Measurements from ENCODE around the gene B3GLCT.

Gene B3GLCT

DNA sequence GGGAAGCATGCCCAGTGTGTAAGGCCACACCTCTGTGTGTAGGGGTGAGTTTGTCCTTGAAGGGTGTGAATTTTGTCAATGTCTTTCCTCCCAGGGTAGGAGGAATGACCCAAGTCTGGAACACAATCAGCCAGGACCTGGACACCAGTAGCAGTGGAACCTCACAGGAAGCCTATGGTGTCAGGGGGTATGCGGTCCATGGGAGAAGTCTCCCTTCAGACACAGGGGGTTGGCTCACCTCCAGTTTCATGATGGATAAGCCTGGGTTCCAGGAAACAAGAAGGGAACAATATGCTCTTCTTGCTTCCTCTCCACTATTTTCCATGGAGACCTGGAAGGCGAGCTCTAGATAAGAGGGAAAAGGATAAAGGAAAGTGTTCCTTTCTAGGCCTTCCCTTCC, 23.9 kb downstream of the B3GLCT start:
- no peak for DNase-seq
- ATAC-seq = no peak

DNA sequence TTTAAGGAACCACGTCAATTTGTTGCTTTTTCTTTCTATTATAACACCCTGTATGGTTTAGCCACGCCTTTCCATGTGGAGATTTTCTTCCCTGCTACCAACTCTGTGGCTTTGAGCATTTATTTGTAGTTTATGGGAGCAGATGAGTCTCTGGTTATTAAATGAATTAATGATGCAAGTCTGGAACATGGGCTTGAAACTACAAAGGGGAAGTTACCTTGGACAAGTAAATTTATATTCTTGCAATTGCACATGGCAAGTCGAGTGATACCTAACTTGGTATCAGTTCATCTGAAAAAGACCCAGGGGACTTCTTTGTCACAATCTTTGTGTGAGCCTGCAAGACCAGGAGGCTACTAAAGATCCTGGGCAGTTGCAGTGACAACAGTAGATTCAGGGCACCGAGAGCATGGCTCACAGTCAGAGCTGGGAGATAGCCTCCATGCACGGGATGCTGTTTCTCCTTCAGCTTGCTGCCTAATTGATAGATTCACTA, 24.4 kb downstream of the B3GLCT start:
- ATAC-seq (no peak), DNase-seq (no peak)

DNA sequence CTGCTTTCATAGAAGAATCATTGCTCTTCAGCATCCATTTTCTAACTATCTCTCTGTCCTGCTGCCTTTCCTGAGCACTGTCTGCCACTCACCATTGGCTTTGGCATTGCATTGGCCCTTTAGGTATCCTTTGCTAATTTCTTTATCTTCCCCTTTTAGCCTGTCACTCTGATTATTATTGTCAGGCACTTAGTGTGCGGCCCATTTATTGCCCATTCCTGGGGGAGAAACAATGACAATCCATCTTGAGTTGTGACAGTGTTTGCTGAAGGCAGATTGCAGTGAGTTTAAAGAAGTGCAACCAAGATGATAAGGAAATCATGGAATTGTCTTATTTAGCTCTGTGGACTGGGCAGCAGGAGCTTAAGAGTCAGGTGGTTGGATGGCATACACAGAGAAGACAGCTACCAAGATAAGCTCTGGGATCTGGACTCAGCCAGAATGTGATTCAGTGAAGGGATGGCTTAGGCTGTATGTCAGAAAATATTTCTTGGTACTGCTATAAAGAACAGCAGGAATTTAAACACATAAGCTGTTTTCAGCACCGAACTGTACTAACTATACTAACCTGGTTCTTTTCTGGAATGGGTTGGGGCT, 25.3 kb downstream of the B3GLCT start:
- DNase-seq = no peak
- ATAC-seq = no peak

DNA sequence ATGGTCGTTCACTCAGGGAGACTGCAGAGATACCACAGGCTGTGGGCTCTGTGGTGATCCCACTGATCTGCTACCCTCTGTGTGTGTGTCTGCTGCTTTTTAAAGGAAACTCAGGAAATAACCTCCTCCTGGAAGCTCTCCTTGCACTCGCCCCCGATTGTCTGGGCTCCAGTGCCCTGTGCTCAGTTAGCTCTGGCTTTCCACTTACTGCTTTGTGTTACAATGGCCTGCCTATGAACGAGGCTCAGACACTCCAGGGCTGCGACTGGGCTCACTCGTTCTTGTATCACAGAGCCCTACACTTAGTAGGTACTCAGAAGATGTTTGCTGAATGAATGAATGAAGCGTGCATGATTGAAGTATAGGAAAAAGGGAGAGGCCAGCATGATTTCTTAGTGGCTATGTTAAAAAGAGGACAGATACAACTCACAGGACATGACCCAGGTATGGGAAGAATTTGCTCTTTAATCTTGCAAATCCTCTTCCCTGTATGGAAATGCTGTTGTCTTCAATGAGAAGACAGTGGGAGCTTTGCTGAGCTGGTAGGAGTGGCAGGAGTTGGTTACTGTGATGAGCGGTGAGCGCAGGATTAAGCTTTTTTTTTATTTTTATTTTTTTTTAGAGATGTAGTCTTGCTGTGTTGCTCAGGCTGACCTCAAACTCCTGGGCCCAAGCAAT, 26.4 kb downstream of the B3GLCT start:
- DNase-seq (no peak), ATAC-seq (no peak)

DNA sequence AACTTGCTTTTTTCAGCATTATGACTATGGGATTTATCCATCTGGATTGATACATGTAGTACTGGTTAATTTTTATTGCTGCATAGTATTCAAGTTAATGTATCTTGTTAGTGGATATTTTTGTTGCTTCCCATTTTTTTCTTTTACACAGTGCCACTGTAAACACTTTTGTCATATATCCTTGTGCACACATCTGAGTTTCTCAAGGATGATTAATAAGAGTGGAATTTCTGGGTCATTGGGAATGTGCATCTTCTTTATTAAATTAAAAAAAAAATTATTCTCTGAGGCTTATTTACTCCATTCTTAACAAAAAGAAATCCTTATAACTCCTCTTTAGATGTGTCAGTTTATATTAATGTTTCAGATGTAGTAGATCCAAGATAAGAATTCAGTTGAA, 27.3 kb downstream of the B3GLCT start:
- ATAC-seq (no peak), DNase-seq (no peak)

DNA sequence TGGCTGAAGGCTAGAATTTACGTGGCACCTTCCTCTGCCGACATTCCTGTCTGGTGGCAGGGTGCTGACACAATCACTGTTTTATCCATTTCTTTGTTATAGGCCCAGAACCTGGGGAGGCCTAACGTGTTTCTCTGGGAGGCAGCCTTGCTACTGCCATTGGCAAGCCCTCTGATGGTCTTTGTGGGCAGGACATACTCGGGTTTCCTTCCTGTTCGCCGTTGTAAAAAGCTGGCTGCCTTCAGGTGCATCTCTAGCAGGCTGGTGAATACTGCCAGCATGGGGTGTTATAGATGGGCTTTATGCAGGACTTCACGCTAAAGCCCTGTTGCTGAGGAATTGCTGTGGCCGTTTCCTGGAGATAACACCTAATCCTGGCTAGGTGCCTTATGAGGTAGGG, 28.1 kb downstream of the B3GLCT start:
- no peak for DNase-seq
- no peak for ATAC-seq

DNA sequence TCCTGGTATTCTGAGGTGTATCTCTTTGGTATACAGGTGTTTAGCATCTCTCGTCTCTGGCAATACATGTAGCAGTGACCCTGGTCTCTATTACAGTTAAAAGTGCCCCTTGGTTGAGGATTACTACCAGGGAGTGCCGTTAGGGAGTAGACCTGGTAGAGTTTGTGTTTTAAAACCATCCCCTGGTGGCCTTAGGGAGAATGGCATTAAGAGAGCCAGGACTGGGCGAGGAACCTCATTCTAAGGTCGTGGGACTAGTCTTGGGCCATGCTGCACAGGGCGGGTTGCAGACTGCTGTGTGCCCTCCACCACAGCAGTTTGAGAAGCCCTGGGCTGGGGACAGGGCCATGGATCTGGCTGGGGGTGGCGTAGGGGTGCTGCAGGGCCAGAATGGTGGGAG, 35.0 kb downstream of the B3GLCT start:
- DNase-seq (no peak), ATAC-seq (no peak)

DNA sequence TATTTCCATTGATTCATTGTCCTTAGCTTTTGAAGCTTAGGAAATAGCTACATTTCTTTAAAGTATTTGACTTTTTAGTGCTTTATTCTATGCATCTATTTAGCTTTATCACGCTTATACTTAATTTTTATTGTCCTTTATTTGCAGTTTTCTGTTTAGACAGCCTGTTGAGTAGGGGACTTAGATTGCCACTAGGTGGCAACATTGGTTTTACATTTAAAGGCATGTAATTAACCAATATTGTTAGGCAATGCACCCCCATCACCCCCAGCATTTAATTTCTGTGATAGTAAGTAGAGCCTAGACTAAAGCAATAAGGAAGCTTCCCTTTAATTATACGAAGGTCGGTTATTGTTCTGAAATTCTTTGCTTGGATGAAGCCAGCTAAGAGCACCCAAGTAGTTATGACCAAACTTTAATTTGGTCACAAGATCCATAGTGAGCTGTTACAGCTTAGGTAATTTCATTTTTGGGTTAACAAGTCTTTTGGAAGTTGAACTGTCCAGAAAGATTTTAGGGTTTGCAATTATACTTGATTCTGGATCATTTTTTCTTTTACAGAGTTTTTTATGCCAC, 36.5 kb downstream of the B3GLCT start:
- ATAC-seq (no peak), DNase-seq (no peak)

DNA sequence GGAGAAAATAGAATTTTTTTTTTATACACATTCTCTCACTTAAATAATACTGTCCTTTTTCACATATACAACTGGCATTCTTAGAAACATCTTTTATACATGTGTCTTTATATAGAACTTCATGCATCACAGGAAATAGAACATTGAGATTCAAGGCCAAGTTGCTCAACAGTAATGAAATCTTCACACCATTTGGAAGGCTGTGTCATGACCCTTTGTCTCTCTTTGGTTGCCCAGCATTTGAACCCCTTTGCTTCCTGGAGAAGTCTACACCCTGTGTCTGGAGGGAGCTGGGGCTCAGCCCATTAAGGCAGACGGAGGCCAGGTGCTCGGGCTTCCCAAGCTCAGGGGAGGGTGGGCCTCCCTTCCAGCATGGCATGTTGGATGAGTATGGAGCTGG, 41.1 kb downstream of the B3GLCT start:
- DNase-seq (no peak), ATAC-seq (no peak)

DNA sequence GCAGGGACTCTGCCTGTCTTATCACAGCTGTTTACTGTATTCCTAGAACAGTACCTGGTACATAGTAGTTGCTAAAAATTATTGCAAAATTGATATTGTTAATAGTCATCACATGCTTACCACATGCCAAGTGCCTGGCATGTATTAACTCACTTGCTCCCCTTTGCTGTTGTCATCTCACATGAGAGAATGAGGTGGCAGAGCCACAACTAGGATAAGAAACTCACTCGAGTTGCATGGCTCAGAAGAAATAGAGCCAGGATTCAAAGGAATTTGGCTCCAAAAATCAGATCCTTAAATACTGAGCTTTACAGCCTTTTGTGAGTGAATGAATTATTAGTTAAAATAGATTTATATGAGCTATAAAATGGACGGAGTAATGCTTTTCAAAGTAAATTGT, 42.6 kb downstream of the B3GLCT start:
- DNase-seq (no peak), ATAC-seq (no peak)

DNA sequence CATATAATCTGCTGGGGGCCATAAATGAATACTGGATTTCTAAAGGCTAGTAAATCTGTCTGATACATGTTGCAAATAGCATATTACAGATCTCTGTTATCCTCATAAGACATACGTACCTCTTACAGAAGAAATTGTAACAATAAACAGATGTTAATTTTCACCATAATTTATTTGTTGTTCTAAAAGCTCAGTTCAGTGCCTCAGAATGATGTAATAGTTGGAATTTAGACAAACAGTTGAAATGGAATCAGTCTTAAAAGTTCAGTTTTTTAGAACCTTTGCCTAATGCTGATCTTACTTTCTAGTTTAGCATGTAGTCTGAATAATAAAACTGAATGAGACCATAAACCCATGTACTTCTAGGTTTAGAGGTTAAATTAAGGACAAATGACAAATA, 43.1 kb downstream of the B3GLCT start:
- ATAC-seq (no peak), DNase-seq (no peak)

DNA sequence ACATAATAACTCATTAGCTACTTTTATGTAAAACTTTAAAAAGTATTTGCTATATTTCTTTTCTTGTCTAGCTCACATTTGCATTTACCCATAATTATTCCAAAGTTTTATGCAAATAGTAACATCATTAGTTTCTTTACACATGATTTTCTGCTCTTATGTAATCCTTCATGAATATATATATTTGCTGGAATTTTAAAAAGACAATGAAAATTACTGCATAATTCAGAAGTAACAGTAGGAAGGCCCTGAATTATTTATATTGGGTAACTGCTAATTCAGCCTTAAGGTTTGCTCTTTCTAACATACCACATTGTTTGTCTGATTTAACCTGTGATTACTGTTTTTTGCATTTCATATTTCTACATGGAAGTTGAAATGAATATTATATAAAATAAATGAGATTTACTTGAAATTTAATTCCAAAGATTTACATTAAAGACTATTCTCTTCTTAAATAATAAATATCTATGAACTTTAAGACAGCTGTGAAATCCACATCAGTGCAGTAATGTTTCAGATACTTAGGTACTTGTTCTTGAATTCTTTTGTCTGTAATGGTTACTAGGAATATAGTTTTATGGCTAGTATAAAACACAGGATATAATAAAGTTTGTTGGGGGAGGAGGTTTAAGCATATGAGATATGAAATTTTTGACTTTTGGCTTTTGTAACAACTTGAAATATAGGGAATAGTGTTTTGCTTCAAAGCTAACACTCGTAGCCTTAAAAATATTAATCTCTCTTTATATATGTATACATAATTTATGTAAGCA, 46.0 kb downstream of the B3GLCT start:
- ATAC-seq = no peak
- no peak for DNase-seq

DNA sequence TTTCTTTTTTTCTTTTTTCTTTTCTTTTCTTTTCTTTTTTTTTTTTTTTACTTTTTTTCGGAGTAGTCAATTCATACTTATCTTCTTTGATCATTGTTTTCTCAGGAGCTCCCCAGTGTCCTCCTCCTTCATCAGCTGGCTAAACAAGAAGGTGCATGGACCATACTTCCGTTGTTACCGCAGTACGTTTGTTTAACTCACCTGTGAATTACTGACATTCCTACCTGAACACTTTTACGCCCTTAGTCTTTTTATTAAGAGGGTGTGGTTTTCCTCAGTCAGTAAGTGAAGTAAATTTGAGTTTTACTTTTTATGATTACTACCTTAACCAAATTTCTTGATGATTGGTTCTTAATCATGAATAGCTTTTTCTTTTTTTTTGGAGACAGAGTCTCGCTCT, 47.1 kb downstream of the B3GLCT start:
- ATAC-seq = no peak
- no peak for DNase-seq

DNA sequence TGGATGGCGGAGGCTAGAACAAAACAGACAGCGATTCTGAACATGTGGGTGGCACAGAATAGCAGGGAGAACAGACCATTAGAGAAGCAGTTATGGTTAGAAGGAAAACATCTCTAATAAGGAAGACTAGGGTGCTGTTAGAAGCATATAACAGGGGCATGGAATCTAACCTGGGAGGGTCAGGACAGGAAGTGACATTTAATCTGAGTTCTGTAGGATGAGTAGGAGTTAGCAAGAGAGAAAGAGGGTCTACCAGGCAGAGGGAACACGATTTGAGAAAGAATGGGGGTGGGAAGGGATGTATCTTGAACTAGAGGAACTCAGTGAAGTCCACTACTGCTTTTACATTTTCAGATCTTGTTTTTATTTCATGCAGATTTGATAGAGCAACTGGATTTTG, 48.6 kb downstream of the B3GLCT start:
- no peak for ATAC-seq
- no peak for DNase-seq

DNA sequence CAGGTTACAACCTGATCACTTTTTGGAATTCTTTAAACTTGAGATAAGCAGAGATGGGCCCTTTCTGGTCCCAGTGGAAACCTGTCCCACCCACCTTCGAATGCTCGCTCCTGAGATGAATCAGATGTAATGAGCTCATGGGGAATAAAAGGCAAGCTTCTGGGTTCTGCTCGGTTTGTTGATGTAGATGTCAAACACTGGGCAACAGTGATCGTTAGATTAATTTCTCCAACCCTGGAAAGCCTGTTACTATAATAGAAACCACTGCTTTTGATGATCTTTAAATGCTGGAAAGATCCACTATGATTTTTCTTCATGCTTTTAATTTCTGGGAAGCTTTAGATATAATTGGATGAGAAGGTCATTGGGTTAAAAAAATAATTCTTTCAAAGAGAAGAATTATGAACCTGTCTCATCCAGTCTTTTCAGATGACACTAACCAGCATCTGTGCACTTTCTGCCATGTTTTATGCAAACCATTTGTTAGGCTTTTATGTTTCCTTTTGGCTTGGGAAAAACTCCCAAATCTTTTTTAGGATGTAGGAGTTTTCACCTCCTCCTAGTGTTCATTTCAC, 49.3 kb downstream of the B3GLCT start:
- ATAC-seq (no peak), DNase-seq (no peak)

DNA sequence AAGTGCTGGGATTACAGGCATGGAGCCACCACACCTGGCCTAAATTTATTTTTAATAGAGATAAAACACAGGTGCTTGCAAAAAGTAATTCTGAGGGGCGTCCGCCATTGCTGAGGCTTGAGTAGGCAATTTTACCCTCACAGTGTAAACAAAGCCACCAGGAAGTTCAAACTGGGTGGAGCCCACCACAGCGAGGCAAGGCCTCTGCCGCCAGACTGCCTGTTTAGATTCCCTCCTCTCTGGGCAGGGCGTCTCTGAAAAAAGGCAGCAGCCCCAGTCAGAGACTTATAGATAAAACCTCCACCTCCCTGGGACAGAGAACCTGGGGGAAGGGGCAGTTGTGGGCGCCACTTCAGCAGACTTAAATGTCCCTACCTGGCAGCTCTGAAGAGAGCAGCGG, 50.7 kb downstream of the B3GLCT start:
- ATAC-seq = no peak
- no peak for DNase-seq

DNA sequence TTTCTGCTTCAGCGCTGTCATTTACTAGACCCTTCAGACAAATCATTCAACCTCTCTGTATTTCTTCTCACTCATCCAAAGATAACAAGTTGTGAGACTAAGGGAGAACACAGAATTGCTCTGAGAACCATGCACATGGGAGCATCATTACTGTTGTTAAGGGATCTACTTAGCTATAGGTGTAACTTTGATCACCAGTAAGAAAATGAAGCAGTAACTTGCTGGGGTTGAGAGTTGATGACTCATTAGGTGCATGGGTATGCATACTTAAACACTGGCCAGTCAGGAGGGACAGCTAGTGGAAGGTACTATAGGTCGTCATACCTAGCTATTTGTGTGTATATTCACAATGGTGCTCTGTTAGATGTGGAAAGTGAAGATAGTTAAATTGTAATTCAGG, 61.5 kb downstream of the B3GLCT start:
- no peak for ATAC-seq
- no peak for DNase-seq

DNA sequence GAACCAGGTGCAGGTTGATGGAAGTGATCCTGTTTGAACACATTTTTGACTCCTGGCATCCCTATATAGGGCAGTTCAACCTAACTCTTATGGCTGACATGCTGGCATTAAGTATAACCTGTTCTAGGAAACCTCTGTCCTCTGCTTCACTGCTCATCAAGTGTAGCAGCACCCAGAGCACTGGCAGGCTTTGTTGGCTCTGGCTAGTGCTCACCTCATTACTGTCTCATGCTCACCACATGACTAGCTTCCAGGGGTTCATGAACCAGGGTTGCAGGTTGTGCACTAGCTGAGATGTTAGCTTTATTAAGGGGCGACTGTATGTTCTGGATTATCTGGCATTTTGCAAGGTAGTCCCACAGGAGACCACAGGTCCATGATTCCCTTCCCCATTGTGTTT, 63.6 kb downstream of the B3GLCT start:
- no peak for DNase-seq
- no peak for ATAC-seq

DNA sequence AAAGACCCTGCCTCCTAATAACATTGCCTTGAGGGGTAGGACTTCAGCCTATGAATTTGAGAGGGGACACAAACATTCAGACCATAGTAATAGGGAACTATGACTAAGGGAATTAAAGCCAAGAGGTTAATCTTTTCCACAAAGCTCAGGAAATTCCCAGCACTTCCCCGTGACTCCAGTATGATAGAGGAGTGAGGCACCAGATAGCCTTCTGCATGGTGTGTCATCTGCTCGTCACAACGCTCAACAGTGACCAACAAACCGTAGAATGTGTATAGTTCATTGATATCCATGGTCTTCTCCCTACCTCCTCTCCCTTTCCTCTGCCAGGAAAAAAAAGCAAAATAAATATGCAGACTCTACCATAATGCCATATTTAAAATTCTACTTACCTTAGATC, 64.4 kb downstream of the B3GLCT start:
- DNase-seq = no peak

DNA sequence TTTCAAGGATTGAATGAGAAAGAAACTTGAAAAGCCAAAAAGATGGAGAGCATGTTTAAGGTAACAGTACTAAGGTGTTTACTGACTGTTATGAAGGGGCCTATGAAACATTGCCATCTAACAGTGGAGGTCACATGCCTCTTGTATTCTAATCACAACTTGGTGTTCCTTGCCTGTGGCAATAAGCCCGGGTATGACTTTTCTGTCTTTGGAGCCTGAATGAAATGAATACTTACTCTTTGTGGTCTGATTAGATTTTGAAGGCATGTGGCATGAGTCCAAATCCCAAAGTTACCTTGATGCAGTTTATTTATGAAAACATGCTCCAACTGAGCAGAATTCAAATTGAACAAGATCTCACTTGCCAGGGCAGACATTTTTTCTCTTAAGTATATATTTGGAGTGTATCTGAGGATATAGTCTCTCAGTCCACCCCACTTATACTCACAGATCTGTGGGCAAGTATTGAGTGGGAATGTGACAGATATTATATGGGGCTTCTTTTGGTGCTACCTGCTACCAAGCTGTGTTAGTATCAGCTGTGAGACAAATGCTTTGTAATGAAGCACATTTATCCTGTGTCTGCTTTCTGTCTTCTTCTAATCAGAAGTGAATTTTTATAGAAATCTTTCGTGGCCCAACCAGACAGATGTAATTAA, 67.5 kb downstream of the B3GLCT start:
- ATAC-seq (no peak), DNase-seq (no peak)

More for the DNA sequence above, 64.4 kb downstream of the B3GLCT start:
- no peak for ATAC-seq

DNA sequence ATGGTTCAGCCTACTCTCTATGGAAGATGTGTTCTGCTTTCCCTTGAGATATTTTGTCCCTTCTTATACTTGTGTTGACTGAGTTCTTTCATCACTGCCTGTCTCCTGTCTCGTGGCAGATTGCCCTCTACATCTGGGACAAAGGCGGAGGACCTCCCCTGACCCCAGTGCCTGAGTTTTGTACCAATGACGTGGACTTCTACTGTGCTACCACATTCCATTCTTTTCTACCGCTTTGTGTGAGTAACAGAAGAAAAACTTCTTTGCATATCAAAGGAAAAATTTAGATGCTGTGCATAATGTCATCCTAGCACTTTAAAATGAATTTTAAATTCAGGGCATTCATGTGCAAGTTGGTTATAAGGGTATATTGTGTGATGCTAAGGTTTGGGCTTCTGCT, 74.6 kb downstream of the B3GLCT start:
- no peak for ATAC-seq
- no peak for DNase-seq

DNA sequence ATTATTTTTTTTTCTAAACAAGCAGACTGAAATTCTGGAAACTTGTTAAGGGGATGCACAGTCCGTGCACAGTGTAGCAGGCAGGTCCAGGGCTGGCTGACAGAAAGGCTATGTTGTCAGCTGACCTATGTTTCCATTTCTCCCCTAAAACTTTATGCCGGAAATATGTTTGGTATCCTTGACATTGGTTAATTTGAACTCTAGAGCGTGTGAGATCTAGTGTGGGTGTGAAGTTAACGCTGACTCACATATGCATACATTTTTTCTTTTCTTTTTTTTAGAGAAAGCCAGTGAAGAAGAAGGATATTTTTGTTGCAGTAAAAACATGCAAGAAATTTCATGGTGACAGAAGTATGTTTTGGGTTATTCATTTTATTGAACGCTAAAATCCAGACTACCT, 76.6 kb downstream of the B3GLCT start:
- no peak for DNase-seq
- ATAC-seq = no peak

Measured in stimulated activated naive CD8-positive, alpha-beta T cell treated with anti-CD3 and anti-CD28 coated beads, Interleukin-15, Interleukin-2, amounts not matched to agents 100 U/mL and 50 U/mL, for 24 hours (primary cell).